KMS-11 (cell line): ENCODE measurements around the gene RELT.
A peak's percentile ranks its signal among the peaks of the same experiment; 100 is the strongest.

ENCODE experiments used
- H2AFZ ChIP-seq: fragments of 200-600 bp; sonication (generic); 2 replicates; pipeline ENCODE4 v1.6.1; 2016; ENCODE audit warnings: antibody characterized with exemption, mixed run types, low read depth
- H3K27ac ChIP-seq: fragments of 200-600 bp; sonication (generic); 2 replicates; pipeline ENCODE4 v1.6.1; 2016; ENCODE audit warnings: mild to moderate bottlenecking, mixed run types
- H3K27me3 ChIP-seq: fragments of 200-600 bp; sonication (generic); 2 replicates; pipeline ENCODE4 v1.6.1; 2017; ENCODE audit warnings: mild to moderate bottlenecking, low read depth, mixed run types, moderate library complexity; ENCODE audit not compliant: insufficient read depth
- H3K36me3 ChIP-seq: fragments of 200-600 bp; sonication (generic); 2 replicates; pipeline ENCODE4 v1.6.1; 2017; ENCODE audit warnings: mild to moderate bottlenecking, mixed run types; ENCODE audit not compliant: insufficient read depth
- H3K4me1 ChIP-seq: fragments of 200-600 bp; sonication (generic); 2 replicates; pipeline ENCODE4 v1.6.1; 2016; ENCODE audit warnings: mild to moderate bottlenecking, low read depth, mixed run types; ENCODE audit not compliant: poor library complexity, severe bottlenecking
- H3K4me2 ChIP-seq: fragments of 200-600 bp; sonication (generic); 2 replicates; pipeline ENCODE4 v1.7.0; 2016; ENCODE audit warnings: mild to moderate bottlenecking, mixed run types
- H3K4me3 ChIP-seq: fragments of 200-600 bp; sonication (generic); IDR thresholded peaks from 2 replicates; pipeline ENCODE4 v1.6.1; 2017; ENCODE audit warnings: low read depth, low read length, mixed read lengths; ENCODE audit not compliant: insufficient read depth
- H3K79me2 ChIP-seq: fragments of 200-600 bp; sonication (generic); 2 replicates; pipeline ENCODE4 v1.6.1; 2016; ENCODE audit warnings: low read depth, mixed run types; ENCODE audit not compliant: insufficient read depth
- H3K9ac ChIP-seq: fragments of 200-600 bp; sonication (generic); 2 replicates; pipeline ENCODE4 v1.6.1; 2016; ENCODE audit warnings: mild to moderate bottlenecking, mixed run types
- H4K20me1 ChIP-seq: fragments of 200-600 bp; sonication (generic); 2 replicates; pipeline ENCODE4 v1.6.1; 2016; ENCODE audit warnings: mild to moderate bottlenecking, mixed run types; ENCODE audit not compliant: insufficient read depth
- TF ChIP-seq, protein P1 (sequence below): fragments of 200-600 bp; sonication (generic); conservative IDR thresholded peaks from 2 replicates; pipeline ENCODE4 v1.6.1; 2017; ENCODE audit warnings: low read depth, mild to moderate bottlenecking, antibody characterized with exemption, low read length, moderate library complexity, mixed read lengths

The RELT gene

DNA sequence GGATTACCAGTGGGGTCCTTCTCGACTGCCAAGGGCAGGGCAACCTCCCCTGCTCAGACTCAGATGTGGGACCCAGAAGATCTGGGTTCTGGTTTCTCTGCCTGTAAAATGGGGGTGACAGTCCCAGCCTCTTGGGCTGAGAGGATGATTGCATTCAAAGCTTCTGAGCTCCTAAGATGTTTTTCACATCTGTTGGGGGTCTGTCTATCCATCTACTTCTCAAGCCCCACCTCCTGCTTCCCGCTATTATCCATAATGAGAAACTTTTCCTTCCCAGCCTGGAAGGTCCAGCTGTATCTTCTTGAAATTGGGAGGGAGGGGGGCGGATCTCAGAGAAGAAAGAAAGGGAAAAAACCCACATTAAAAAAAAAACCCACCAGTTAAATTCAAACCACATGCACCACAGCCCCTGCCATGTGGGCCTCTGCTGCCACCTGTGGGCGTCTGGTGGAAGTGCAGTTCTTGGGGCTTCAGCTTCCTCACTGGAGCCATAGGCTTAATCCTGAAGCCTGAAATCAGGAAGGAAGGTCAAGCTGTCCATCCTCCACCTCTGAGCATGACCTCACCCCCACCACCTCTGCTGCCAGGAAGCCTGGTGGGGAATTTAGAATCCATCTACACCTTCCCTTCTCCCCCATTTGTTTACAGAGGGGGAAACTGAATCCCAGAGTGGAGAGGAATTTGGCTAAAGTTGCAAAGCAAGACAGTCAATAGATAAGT lies 40.8 kb upstream of the RELT start:
- Histone ChIP-seq H3K36me3 (no peaks in the 10 kb centered on the region), H2AFZ (peak overlapping the region; percentile 35; the same call in 1 of the 2 replicates), H3K27me3 (no peaks in the 10 kb centered on the region), H3K4me3 (no peak overlapping the region), H3K9ac (no peak overlapping the region), H4K20me1 (no peaks in the 10 kb centered on the region), H3K79me2 (no peaks in the 10 kb centered on the region), H3K4me1 (peaks cover 3% of the 10 kb centered on the region), H3K4me2 (no peak overlapping the region), H3K27ac (no peak overlapping the region)
- TF ChIP-seq, protein P1, sequence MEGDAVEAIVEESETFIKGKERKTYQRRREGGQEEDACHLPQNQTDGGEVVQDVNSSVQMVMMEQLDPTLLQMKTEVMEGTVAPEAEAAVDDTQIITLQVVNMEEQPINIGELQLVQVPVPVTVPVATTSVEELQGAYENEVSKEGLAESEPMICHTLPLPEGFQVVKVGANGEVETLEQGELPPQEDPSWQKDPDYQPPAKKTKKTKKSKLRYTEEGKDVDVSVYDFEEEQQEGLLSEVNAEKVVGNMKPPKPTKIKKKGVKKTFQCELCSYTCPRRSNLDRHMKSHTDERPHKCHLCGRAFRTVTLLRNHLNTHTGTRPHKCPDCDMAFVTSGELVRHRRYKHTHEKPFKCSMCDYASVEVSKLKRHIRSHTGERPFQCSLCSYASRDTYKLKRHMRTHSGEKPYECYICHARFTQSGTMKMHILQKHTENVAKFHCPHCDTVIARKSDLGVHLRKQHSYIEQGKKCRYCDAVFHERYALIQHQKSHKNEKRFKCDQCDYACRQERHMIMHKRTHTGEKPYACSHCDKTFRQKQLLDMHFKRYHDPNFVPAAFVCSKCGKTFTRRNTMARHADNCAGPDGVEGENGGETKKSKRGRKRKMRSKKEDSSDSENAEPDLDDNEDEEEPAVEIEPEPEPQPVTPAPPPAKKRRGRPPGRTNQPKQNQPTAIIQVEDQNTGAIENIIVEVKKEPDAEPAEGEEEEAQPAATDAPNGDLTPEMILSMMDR = peak; percentile 97

DNA sequence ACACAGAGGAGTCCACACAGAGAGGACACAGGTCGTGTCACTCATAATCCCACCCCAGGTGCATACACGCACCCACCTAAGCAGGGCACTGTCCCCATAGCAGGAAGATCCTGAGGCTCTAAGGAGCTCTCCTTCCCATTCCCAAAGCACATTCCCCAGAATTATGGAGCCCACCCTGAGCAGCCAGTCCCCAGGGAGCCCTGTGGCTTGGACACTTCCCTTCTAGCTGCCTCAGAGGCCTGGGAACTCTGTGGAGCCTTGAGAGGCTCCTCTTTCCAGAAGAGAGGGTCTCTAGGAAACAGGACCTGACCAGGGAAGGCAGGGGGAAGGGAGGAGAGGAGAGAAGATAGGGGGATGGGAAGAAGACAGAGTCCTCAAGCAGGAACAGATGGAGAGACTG lies 38.4 kb upstream of the RELT start:
- no peak overlapping the region for H3K4me3 ChIP-seq
- H3K9ac ChIP-seq = no peak overlapping the region
- no peak overlapping the region for H3K4me2 ChIP-seq
- no peak overlapping the region for H3K27ac ChIP-seq
- no peaks in the 10 kb centered on the region for H3K36me3 ChIP-seq
- no peak overlapping the region for H2AFZ ChIP-seq
- H3K4me1 ChIP-seq = peaks cover 3% of the 10 kb centered on the region
- no peaks in the 10 kb centered on the region for H3K79me2 ChIP-seq
- H3K27me3 ChIP-seq = no peaks in the 10 kb centered on the region
- TF ChIP-seq, protein P1 = no peak
- no peaks in the 10 kb centered on the region for H4K20me1 ChIP-seq

DNA sequence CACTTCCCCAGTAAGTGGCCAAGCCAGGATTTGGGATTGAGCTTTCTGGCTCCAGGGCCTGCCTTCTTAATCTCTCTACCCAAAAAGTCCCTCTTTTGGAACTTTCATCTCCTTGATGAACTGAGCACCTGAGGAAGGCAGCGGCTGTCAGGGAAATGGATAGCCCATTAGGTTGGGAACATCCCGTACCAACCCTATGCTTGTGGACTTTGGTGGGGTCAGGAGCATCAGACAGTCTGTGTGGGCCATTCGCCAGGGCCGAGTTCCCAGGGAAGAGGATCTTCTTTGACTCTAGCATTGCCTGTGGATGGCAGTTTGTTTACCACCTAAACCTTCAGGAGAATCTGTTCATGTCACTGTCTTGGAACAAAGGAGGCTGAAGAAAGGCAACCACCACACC lies 37.9 kb upstream of the RELT start:
- H3K36me3 ChIP-seq = no peaks in the 10 kb centered on the region
- no peaks in the 10 kb centered on the region for H3K27me3 ChIP-seq
- H2AFZ ChIP-seq = no peak overlapping the region
- no peak overlapping the region for H3K4me2 ChIP-seq
- peaks cover 3% of the 10 kb centered on the region for H3K4me1 ChIP-seq
- H3K4me3 ChIP-seq = no peak overlapping the region
- H3K27ac ChIP-seq = no peak overlapping the region
- TF ChIP-seq, protein P1 = no peak
- H3K79me2 ChIP-seq = no peaks in the 10 kb centered on the region
- H3K9ac ChIP-seq = no peak overlapping the region
- no peaks in the 10 kb centered on the region for H4K20me1 ChIP-seq

DNA sequence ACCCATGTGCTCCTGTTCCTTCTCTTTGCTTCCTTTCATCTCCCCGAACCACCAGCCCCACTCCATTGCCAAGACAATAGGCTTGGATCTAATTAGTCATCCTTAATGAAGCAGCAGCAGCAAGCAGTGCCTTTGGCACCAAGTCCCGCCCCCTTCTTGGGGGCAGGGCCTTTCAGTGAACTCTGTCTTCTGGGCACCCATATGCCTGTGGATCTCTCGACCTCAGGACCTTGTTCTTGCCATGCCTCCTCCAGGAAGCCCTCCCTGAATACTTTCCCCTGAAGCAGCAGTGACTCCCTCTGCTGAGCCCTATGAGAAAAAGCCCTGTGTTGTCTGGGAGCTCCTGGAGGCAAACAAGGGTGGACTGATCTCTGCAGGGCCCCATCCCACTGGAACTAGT lies 36.0 kb upstream of the RELT start:
- H3K36me3 ChIP-seq = no peaks in the 10 kb centered on the region
- no peaks in the 10 kb centered on the region for H4K20me1 ChIP-seq
- H3K27ac ChIP-seq = no peak overlapping the region
- H2AFZ ChIP-seq = no peak overlapping the region
- H3K4me3 ChIP-seq = no peak overlapping the region
- H3K4me2 ChIP-seq = no peak overlapping the region
- H3K27me3 ChIP-seq = no peaks in the 10 kb centered on the region
- no peak overlapping the region for H3K9ac ChIP-seq
- peaks cover 2% of the 10 kb centered on the region for H3K4me1 ChIP-seq
- no peaks in the 10 kb centered on the region for H3K79me2 ChIP-seq
- TF ChIP-seq, protein P1 = no peak
